Stimulated activated CD4-positive, alpha-beta T cell treated with anti-CD3 and anti-CD28 coated beads, TNF-alpha, amount 100 ng/mL, for 4 hours (primary cell): ENCODE results near the gene MARCHF6.
"Not testable (repeated sequence)": the region's sequence is repeated elsewhere in the genome, so short reads cannot be mapped to it uniquely, and the experiment has no call there.

ENCODE experiments used
- DNase-seq, 3 experiments: peaks; one replicate each; pipeline ENCODE4 v3.0.0-alpha.2; 2020; ENCODE audit warnings: low read depth in 3 of 3

MARCHF6 gene

GRCh38 chr5:10353241-10354047 lies at the start of gene MARCHF6:
Gene MARCHF6 (plus strand): TSS chr5:10353695. CDS start chr5:10353899, 204 bp downstream.
- DNase-seq: peak; percentile 90 to 97 (median 95)

GRCh38 chr5:10303699-10304170 lies 49.8 kb upstream of the MARCHF6 start:
- no peak for DNase-seq

GRCh38 chr5:10304932-10305331 lies 48.6 kb upstream of the MARCHF6 start:
- DNase-seq: no peak

- no peak for DNase-seq
Measured at GRCh38 chr5:10306114-10306513, 47.4 kb upstream of the MARCHF6 start.

GRCh38 chr5:10306806-10307205 lies 46.7 kb upstream of the MARCHF6 start:
- DNase-seq: no peak

- DNase-seq: peak in 1 of 3 experiments; percentile 9
Measured at GRCh38 chr5:10307206-10308148, 46.0 kb upstream of the MARCHF6 start, which contains the start of gene CMBL. Gene CMBL (minus strand): TSS chr5:10307902. CDS start chr5:10290762, 17,140 bp downstream.

- DNase-seq: no peak
Measured at GRCh38 chr5:10308844-10309243, 44.7 kb upstream of the MARCHF6 start.

GRCh38 chr5:10310066-10310779 lies 43.3 kb upstream of the MARCHF6 start:
- DNase-seq: no peak

GRCh38 chr5:10310835-10311570 lies 42.5 kb upstream of the MARCHF6 start:
- not testable (repeated sequence) for DNase-seq

- no peak for DNase-seq
Measured at GRCh38 chr5:10311595-10312425, 41.7 kb upstream of the MARCHF6 start.

GRCh38 chr5:10315201-10315600 lies 38.3 kb upstream of the MARCHF6 start:
- no peak for DNase-seq

GRCh38 chr5:10315824-10316509 lies 37.5 kb upstream of the MARCHF6 start:
- no peak for DNase-seq

GRCh38 chr5:10317825-10318682 lies 35.4 kb upstream of the MARCHF6 start:
- DNase-seq: no peak

- DNase-seq: no peak
Measured at GRCh38 chr5:10319202-10319851, 34.2 kb upstream of the MARCHF6 start.

GRCh38 chr5:10320793-10321192 lies 32.7 kb upstream of the MARCHF6 start:
- no peak for DNase-seq

- DNase-seq: no peak
Measured at GRCh38 chr5:10321882-10322281, 31.6 kb upstream of the MARCHF6 start.

GRCh38 chr5:10323588-10324488 lies 29.7 kb upstream of the MARCHF6 start:
- DNase-seq: no peak
